ENCODE data around the gene VILL. TPM values are rescaled to one million over a fixed set of nuclear protein-coding genes. Genes with fewer than 3 reads are reported as not detected.

The VILL gene
- total and polyA plus RNA-seq, 10 of the 15 experiments (the other 5 are each of a cell fraction or from before 2014, with no cell fraction given) = 0.15 to 5.4 (median 2.1) TPM; not detected in 1

- TF ChIP-seq USF1 (IDR thresholded peaks at IDR 0.05; ENCODE audit: borderline replicate concordance, extremely low read length, insufficient read depth, low read depth, low read length) (peak; percentile 30), EED (IDR thresholded peaks at IDR 0.05; ENCODE audit: low read depth) (no peak), E4F1 (IDR thresholded peaks at IDR 0.05; ENCODE audit: borderline replicate concordance, partially characterized antibody) (no peak), BCL3 (IDR thresholded peaks at IDR 0.05; ENCODE audit: borderline replicate concordance, insufficient read depth, low read depth, low read length, poor library complexity, severe bottlenecking) (peak; percentile 89), PBX3 (IDR thresholded peaks at IDR 0.05; ENCODE audit: insufficient replicate concordance, low read depth, low read length) (peak; percentile 16), MTA2 (IDR thresholded peaks at IDR 0.05; ENCODE audit: low read depth) (no peak), NRF1 (conservative IDR thresholded peaks at IDR 0.05; ENCODE audit: low read depth, low read length) (no peak), CHD1 (IDR thresholded peaks at IDR 0.05; ENCODE audit: low read depth, low read length) (no peak), ETV6 (conservative IDR thresholded peaks at IDR 0.05 in 1 of 2, IDR thresholded peaks at IDR 0.05 in 1 of 2; ENCODE audit: borderline replicate concordance in 1 of 2, low read depth in 1 of 2) (no peak), BCLAF1 (IDR thresholded peaks at IDR 0.05) (no peak), NFIC (IDR thresholded peaks at IDR 0.05; ENCODE audit: low read depth, low read length) (no peak), HDGF (IDR thresholded peaks at IDR 0.05) (peak; percentile 30; the same call in 1 of the 2 replicates), TCF3 (IDR thresholded peaks at IDR 0.05; ENCODE audit: borderline replicate concordance, insufficient read depth, low read depth, low read length) (0 out of 2 replicates have a peak, but pooled peaks have one; percentile 31), ATF3 (IDR thresholded peaks at IDR 0.05; ENCODE audit: borderline replicate concordance, extremely low read depth, low read depth, low read length) (no peak), BCL11A (IDR thresholded peaks at IDR 0.05; ENCODE audit: low read depth, low read length) (no peak)
Measured at GRCh38 chr3:38004415-38005075, 14.0 kb downstream of the VILL start (continued).
